Uterus (tissue), 2 donors: ENCODE data around the gene CASP7.

Experiments
- POLR2A ChIP-seq, 2 donors: fragments of 450-650 bp; IDR thresholded peaks; one replicate each; pipeline ENCODE4 v1.6.1; 2016; ENCODE audit warnings: antibody characterized with exemption in 2 of 2, mild to moderate bottlenecking in 1 of 2, moderate library complexity in 1 of 2
- TF ChIP-seq, protein P1 (sequence below), 4 experiments: fragments of 200-600 bp in 2 of 4; fragments of 450-650 bp in 2 of 4; sonication (generic) in 2 of 4; IDR thresholded peaks; one replicate each; pipeline ENCODE4 v1.5.1; 2016 to 2019; ENCODE audit warnings: antibody characterized with exemption in 4 of 4, mild to moderate bottlenecking in 2 of 4, moderate library complexity in 1 of 4

GRCh38 chr10:113651021-113651420 is 28.7 kb upstream of the CASP7 start:
- TF ChIP-seq, protein P1, sequence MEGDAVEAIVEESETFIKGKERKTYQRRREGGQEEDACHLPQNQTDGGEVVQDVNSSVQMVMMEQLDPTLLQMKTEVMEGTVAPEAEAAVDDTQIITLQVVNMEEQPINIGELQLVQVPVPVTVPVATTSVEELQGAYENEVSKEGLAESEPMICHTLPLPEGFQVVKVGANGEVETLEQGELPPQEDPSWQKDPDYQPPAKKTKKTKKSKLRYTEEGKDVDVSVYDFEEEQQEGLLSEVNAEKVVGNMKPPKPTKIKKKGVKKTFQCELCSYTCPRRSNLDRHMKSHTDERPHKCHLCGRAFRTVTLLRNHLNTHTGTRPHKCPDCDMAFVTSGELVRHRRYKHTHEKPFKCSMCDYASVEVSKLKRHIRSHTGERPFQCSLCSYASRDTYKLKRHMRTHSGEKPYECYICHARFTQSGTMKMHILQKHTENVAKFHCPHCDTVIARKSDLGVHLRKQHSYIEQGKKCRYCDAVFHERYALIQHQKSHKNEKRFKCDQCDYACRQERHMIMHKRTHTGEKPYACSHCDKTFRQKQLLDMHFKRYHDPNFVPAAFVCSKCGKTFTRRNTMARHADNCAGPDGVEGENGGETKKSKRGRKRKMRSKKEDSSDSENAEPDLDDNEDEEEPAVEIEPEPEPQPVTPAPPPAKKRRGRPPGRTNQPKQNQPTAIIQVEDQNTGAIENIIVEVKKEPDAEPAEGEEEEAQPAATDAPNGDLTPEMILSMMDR (IDR thresholded peaks at IDR 0.05): no peak
- TF ChIP-seq POLR2A (IDR thresholded peaks at IDR 0.05): no peak
